Large intestine (tissue), 3 donors: ENCODE results near the gene ZAP70. TPM values are rescaled to one million over a fixed set of nuclear protein-coding genes. Genes with fewer than 3 reads are reported as not detected.

Source experiments
- DNase-seq, 2 donors: peaks; one replicate each; pipeline versions ENCODE4 v3.0.0 to v3.0.0-alpha.2; 2013
- H3K27ac ChIP-seq: one replicate; pipeline ENCODE4 v1.5.1; 2013; ENCODE audit warnings: low read length
- H3K27me3 ChIP-seq: 2 replicates; pipeline ENCODE4 v1.6.1; 2013; ENCODE audit warnings: low read length; ENCODE audit not compliant: control insufficient read depth, insufficient read depth
- H3K36me3 ChIP-seq: 2 replicates; pipeline ENCODE4 v1.6.1; 2013; ENCODE audit warnings: low read length; ENCODE audit not compliant: control insufficient read depth, insufficient read depth
- H3K4me1 ChIP-seq: one replicate; pipeline ENCODE4 v1.6.1; 2013; ENCODE audit warnings: low read length; ENCODE audit not compliant: control insufficient read depth, insufficient read depth
- H3K4me3 ChIP-seq: one replicate; pipeline ENCODE4 v1.5.1; 2013; ENCODE audit warnings: low read length
- H3K9me3 ChIP-seq: one replicate; pipeline ENCODE4 v1.6.1; 2013; ENCODE audit warnings: mild to moderate bottlenecking, low read depth, low read length, moderate library complexity; ENCODE audit not compliant: control insufficient read depth
- WGBS: methylation state at CpG from one replicate; pipeline ENCODE4 v1.1.5; 2013; ENCODE audit warnings: low lambda C conversion rate; ENCODE audit not compliant: insufficient coverage; 5-methylcytosine and 5-hydroxymethylcytosine counted together
- polyA plus RNA-seq: library from polyadenylated mRNA; unstranded; fragments of 120-200 nt; gene quantifications from one replicate; pipeline ENCODE4 v1.2.1, GENCODE V29; 2013

ZAP70 gene
- polyA plus RNA-seq, 1 donor, result 5.1 TPM

GRCh38 chr2:97715951-97716694, 2.7 kb downstream of the ZAP70 start:
- no peaks in the 10 kb centered on the region for H3K36me3 ChIP-seq
- DNase-seq, result no peak
- H3K27me3 ChIP-seq, result no peaks in the 10 kb centered on the region
- H3K4me3 ChIP-seq, result no peak overlapping the region
- no peaks in the 10 kb centered on the region for H3K4me1 ChIP-seq
- no peaks in the 10 kb centered on the region for H3K9me3 ChIP-seq
- WGBS, result no CpG with 5 or more reads among the region's 9 CpGs
- no peak overlapping the region for H3K27ac ChIP-seq

- Histone ChIP-seq H3K9me3 (no peaks in the 10 kb centered on the region), H3K4me3 (no peak overlapping the region), H3K27me3 (no peaks in the 10 kb centered on the region), H3K27ac (no peak overlapping the region), H3K4me1 (no peaks in the 10 kb centered on the region), H3K36me3 (no peaks in the 10 kb centered on the region)
- WGBS, result no CpG with 5 or more reads among the region's 21 CpGs
- DNase-seq, result no peak
Observed at GRCh38 chr2:97716695-97717612, 3.6 kb downstream of the ZAP70 start.

GRCh38 chr2:97717613-97717995, 4.2 kb downstream of the ZAP70 start:
- Histone ChIP-seq H3K27me3 (no peaks in the 10 kb centered on the region), H3K4me1 (no peaks in the 10 kb centered on the region), H3K4me3 (no peak overlapping the region), H3K36me3 (no peaks in the 10 kb centered on the region), H3K9me3 (no peaks in the 10 kb centered on the region), H3K27ac (no peak overlapping the region)
- no CpG with 5 or more reads among the region's 3 CpGs for WGBS
- DNase-seq, result no peak

GRCh38 chr2:97718051-97718882, 4.9 kb downstream of the ZAP70 start:
- DNase-seq, result no peak
- Histone ChIP-seq H3K4me1 (no peaks in the 10 kb centered on the region), H3K27ac (no peak overlapping the region), H3K9me3 (no peaks in the 10 kb centered on the region), H3K36me3 (no peaks in the 10 kb centered on the region), H3K27me3 (peaks cover 5% of the 10 kb centered on the region), H3K4me3 (no peak overlapping the region)
- no CpG with 5 or more reads among the region's 21 CpGs for WGBS

- no peak for DNase-seq
- Histone ChIP-seq H3K9me3 (peaks cover 2% of the 10 kb centered on the region), H3K27me3 (peaks cover 12% of the 10 kb centered on the region), H3K36me3 (no peaks in the 10 kb centered on the region), H3K4me3 (no peak overlapping the region), H3K4me1 (no peaks in the 10 kb centered on the region), H3K27ac (no peak overlapping the region)
- no CpG with 5 or more reads among the region's 3 CpGs for WGBS
Observed at GRCh38 chr2:97718942-97719341, 5.6 kb downstream of the ZAP70 start.

GRCh38 chr2:97719362-97720155, 6.2 kb downstream of the ZAP70 start:
- Histone ChIP-seq H3K27me3 (peaks cover 18% of the 10 kb centered on the region), H3K9me3 (peaks cover 6% of the 10 kb centered on the region), H3K4me1 (no peaks in the 10 kb centered on the region), H3K36me3 (no peaks in the 10 kb centered on the region), H3K4me3 (no peak overlapping the region), H3K27ac (no peak overlapping the region)
- DNase-seq, result no peak
- WGBS, result 100% methylated on average over 1 of the region's 16 CpGs

GRCh38 chr2:97720746-97721145, 7.4 kb downstream of the ZAP70 start:
- no peaks in the 10 kb centered on the region for H3K4me1 ChIP-seq
- H3K27ac ChIP-seq, result no peak overlapping the region
- no peak overlapping the region for H3K4me3 ChIP-seq
- peaks cover 6% of the 10 kb centered on the region for H3K9me3 ChIP-seq
- peaks cover 28% of the 10 kb centered on the region for H3K27me3 ChIP-seq
- WGBS, result no CpG with 5 or more reads among the region's 2 CpGs
- no peaks in the 10 kb centered on the region for H3K36me3 ChIP-seq
- no peak for DNase-seq

- H3K4me1 ChIP-seq, result no peaks in the 10 kb centered on the region
- DNase-seq, result no peak
- peaks cover 28% of the 10 kb centered on the region for H3K27me3 ChIP-seq
- H3K9me3 ChIP-seq, result peaks cover 6% of the 10 kb centered on the region
- H3K36me3 ChIP-seq, result no peaks in the 10 kb centered on the region
- no peak overlapping the region for H3K4me3 ChIP-seq
- no peak overlapping the region for H3K27ac ChIP-seq
- no CpG with 5 or more reads among the region's 6 CpGs for WGBS
Observed at GRCh38 chr2:97722227-97722626, 8.9 kb downstream of the ZAP70 start.

GRCh38 chr2:97723156-97724072, 10.0 kb downstream of the ZAP70 start:
- no peak overlapping the region for H3K27ac ChIP-seq
- no peak for DNase-seq
- H3K4me3 ChIP-seq, result no peak overlapping the region
- peaks cover 28% of the 10 kb centered on the region for H3K27me3 ChIP-seq
- peaks cover 6% of the 10 kb centered on the region for H3K9me3 ChIP-seq
- no peaks in the 10 kb centered on the region for H3K4me1 ChIP-seq
- 100% methylated on average over 1 of the region's 37 CpGs for WGBS
- H3K36me3 ChIP-seq, result no peaks in the 10 kb centered on the region
